NCI-H524 treated with DMSO at 0.1 percent for 48 hours (cell line): ENCODE measurements around the gene KRTAP21-1.
"Not testable (repeated sequence)": the region's sequence is repeated elsewhere in the genome, so short reads cannot be mapped to it uniquely, and the experiment has no call there.

Source experiments
- DNase-seq: peaks from one replicate; lab custom pipeline; 2025; lab: John Stamatoyannopoulos, UW

KRTAP21-1 gene

GRCh38 chr21:30755328-30755727 is at the start of gene KRTAP21-1:
KRTAP21-1 (minus strand) TSS chr21:30755428; CDS start chr21:30755378, 50 bp downstream.
- DNase-seq = not testable (repeated sequence)

GRCh38 chr21:30800605-30801004 is 45.4 kb upstream of the KRTAP21-1 start:
- no peak for DNase-seq

GRCh38 chr21:30793581-30794314 is 38.5 kb upstream of the KRTAP21-1 start:
- no peak for DNase-seq

GRCh38 chr21:30779249-30779648 is 24.0 kb upstream of the KRTAP21-1 start:
- DNase-seq = no peak

GRCh38 chr21:30769724-30770431 is 14.7 kb upstream of the KRTAP21-1 start:
- DNase-seq = no peak

GRCh38 chr21:30760776-30761175 is 5.5 kb upstream of the KRTAP21-1 start:
- no peak for DNase-seq

- no peak for DNase-seq
Measured at GRCh38 chr21:30758306-30758705, 3.1 kb upstream of the KRTAP21-1 start.

- no peak for DNase-seq
Measured at GRCh38 chr21:30747159-30747558, 8.1 kb downstream of the KRTAP21-1 start, which contains the start of gene KRTAP21-2. KRTAP21-2 (minus strand) TSS chr21:30747259; CDS start chr21:30747202, 57 bp downstream.

GRCh38 chr21:30740462-30740861 is 14.8 kb downstream of the KRTAP21-1 start:
- no peak for DNase-seq

- no peak for DNase-seq
Measured at GRCh38 chr21:30733026-30733425, 22.2 kb downstream of the KRTAP21-1 start.

- no peak for DNase-seq
Measured at GRCh38 chr21:30726726-30727125, 28.5 kb downstream of the KRTAP21-1 start.

- DNase-seq = no peak
Measured at GRCh38 chr21:30719401-30719800, 35.8 kb downstream of the KRTAP21-1 start.

GRCh38 chr21:30718239-30718909 is 36.9 kb downstream of the KRTAP21-1 start, which contains the start of gene KRTAP21-3:
KRTAP21-3 (minus strand) TSS chr21:30718777; CDS start chr21:30718759, 18 bp downstream.
- DNase-seq = no peak

- no peak for DNase-seq
Measured at GRCh38 chr21:30717105-30717504, 38.1 kb downstream of the KRTAP21-1 start.

- DNase-seq = no peak
Measured at GRCh38 chr21:30714946-30715345, 40.3 kb downstream of the KRTAP21-1 start.

- no peak for DNase-seq
Measured at GRCh38 chr21:30714456-30714855, 40.8 kb downstream of the KRTAP21-1 start.

- no peak for DNase-seq
Measured at GRCh38 chr21:30713766-30714165, 41.5 kb downstream of the KRTAP21-1 start.

GRCh38 chr21:30710499-30710898 is 44.7 kb downstream of the KRTAP21-1 start:
- DNase-seq = no peak

GRCh38 chr21:30707409-30707808 is 47.8 kb downstream of the KRTAP21-1 start:
- no peak for DNase-seq
